ENCODE results near the gene MPV17.
"Not testable (repeated sequence)": the region's sequence is repeated elsewhere in the genome, so short reads cannot be mapped to it uniquely, and the experiment has no call there.

DNA sequence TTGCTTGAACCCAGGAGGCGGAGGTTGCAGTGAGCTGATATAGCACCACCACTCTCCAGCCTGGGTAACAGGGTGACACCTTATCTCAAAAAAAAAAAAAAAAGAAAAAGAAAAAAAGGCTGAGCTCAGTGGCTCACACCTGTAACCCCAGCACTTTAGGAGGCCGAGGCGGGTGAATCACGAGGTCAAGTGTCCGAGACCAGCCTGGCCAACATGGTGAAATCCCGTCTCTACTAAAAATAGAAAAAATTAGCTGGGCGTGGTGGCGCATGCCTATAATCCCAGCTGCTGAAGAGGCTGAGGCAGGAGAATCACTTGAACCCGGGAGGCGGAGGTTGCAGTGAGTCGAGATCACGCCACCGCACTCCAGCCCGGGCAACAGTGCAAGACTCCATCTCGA, 3.1 kb downstream of the MPV17 start:
- TF ChIP-seq, protein P1, sequence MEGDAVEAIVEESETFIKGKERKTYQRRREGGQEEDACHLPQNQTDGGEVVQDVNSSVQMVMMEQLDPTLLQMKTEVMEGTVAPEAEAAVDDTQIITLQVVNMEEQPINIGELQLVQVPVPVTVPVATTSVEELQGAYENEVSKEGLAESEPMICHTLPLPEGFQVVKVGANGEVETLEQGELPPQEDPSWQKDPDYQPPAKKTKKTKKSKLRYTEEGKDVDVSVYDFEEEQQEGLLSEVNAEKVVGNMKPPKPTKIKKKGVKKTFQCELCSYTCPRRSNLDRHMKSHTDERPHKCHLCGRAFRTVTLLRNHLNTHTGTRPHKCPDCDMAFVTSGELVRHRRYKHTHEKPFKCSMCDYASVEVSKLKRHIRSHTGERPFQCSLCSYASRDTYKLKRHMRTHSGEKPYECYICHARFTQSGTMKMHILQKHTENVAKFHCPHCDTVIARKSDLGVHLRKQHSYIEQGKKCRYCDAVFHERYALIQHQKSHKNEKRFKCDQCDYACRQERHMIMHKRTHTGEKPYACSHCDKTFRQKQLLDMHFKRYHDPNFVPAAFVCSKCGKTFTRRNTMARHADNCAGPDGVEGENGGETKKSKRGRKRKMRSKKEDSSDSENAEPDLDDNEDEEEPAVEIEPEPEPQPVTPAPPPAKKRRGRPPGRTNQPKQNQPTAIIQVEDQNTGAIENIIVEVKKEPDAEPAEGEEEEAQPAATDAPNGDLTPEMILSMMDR (IDR thresholded peaks at IDR 0.05): not testable (repeated sequence)
- not testable (repeated sequence) for TF ChIP-seq EZH2 (IDR thresholded peaks at IDR 0.05; ENCODE audit: borderline replicate concordance, insufficient read depth, low read depth, low read length, poor library complexity, severe bottlenecking)

All from B cell (primary cell).